CD4-positive, alpha-beta T cell treated with Interleukin-6 for 4 hours (primary cell): ENCODE data around the gene HIF1AN.

ENCODE experiments used
- DNase-seq: peaks from one replicate; pipeline ENCODE4 v3.0.0-alpha.2; 2020; ENCODE audit warnings: mixed read lengths

The HIF1AN gene

GRCh38 chr10:100522107-100522801 is 13.5 kb upstream of the HIF1AN start:
- DNase-seq: no peak

DNA sequence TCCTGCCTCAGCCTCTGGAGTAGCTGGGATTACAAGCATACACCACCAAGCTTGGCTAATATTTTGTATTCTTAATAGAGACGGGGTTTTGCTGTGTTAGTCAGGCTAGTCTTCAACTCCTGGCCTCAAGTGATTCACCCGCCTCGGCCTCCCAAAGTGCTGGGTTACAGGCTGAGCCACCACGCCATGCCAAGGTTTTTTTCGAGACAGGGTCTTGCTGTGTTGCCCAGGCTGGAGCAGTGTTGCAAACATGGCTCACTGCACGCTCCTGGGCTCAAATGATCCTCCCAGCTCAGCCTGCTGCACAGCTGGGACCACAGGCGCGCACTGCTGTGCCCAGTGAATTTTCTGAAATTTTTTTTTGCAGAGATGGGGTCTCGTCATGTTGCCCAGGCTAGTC is 12.8 kb upstream of the HIF1AN start:
- DNase-seq: no peak

- DNase-seq: no peak
Observed at GRCh38 chr10:100524206-100524605, 11.5 kb upstream of the HIF1AN start.

- DNase-seq: no peak
Observed at GRCh38 chr10:100524638-100525037, 11.1 kb upstream of the HIF1AN start.

GRCh38 chr10:100528123-100528886 is 7.4 kb upstream of the HIF1AN start:
- DNase-seq: no peak

GRCh38 chr10:100528921-100529474 is 6.7 kb upstream of the HIF1AN start:
- DNase-seq: peak; percentile 15

GRCh38 chr10:100529475-100530298 is 6.1 kb upstream of the HIF1AN start, which contains the start of gene NDUFB8:
NDUFB8 (minus strand) TSS chr10:100529871; CDS start chr10:100529851, 20 bp downstream.
- peak; percentile 90 for DNase-seq

DNA sequence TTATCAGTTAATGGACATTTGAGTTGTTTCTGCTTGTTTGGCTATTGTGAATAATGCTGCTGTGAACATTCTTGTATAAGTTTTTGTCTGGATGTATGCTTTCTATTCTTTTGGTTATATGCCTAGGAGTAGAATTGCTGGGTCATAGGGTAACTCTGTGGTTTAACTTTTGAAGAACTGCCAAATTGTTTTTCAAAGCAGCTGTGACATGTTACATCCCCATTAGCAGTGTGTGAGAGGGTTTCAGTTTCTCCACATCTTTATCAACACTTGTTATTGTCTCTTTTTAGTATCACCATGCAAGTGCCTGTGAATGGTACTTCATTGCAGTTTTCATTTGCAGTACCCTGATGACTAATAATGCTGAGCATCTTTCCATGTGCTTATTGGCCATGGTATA is 4.0 kb upstream of the HIF1AN start:
- DNase-seq: no peak

GRCh38 chr10:100534726-100535125 is 1.0 kb upstream of the HIF1AN start:
- no peak for DNase-seq

DNA sequence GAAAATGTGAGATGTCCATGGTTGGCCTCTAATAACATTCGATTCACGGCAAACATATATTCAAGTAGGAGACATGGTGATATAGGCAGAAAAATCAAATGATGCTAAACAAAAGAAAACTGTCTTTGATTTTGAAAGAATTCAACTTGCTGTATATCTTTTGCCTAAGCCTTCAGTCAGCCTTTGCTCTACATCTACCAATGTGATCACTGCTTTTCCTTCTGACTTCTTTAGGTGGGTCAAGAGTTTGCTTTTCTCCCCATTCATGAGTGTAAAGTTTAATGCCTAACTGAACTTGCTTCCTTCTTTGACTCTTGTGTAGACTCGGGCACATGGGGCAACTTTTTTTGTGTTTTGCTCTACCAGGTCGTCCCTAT is 417 bp upstream of the HIF1AN start:
- no peak for DNase-seq

DNA sequence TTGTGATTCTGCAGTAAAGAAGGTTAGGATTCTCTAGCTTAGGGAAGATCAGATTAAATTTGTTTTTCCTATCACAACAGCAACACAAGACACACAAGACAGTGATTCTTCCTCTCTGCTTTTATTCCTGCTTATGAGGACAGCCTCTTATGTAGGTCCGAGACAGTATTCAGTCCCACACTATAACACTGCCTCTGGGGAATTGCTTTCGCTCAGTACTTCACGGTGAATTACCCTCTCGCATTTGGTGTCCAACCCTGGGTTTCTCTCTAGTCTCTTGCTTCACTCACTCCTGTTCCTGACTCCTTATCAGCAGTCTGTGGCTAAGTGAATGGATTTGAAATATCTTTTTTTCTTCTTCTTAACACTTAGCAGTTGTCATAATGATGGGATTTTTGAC is 1.7 kb downstream of the HIF1AN start:
- no peak for DNase-seq

- no peak for DNase-seq
Observed at GRCh38 chr10:100544950-100545349, 9.2 kb downstream of the HIF1AN start.

- no peak for DNase-seq
Observed at GRCh38 chr10:100551196-100551595, 15.5 kb downstream of the HIF1AN start.

DNA sequence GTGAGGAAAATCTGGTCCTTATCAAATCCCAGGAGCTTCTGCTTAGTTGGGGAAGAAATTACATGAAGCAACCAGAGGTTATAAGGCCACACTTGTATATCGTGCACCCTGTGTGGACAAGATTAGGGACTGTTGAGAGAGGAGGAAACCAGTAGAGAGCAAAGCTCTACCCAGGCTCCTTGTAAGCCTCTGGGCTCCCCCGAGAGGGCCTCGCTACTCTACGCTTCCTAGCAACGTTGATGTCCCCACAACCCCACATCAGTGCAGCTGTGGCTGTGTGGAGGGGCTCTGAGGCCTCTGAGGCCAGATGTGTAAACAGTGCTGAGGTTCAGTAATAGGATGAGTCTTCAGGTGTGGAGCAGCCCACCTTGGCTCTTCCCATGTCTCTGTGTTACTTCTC is 16.0 kb downstream of the HIF1AN start:
- DNase-seq: no peak

- DNase-seq: no peak
Observed at GRCh38 chr10:100553929-100554328, 18.2 kb downstream of the HIF1AN start.

DNA sequence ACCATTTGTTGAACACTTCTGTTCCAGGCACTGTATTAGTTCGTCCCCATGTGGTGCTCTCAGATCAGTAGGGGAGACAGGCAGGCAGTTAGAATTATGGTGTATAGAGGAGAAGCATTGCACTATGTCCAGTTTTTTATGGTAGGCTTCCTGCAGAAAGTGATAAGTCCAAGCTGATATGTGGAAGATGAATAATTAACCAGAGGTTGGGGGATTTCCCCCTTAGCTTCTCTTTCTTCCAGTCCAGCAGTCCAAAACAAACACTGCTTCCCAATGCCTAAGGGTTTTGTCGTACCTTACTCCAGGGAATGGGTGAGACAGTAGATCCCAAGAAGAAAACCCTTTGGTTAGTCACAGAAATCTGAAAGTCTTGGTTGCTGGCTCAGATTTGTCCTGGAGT is 19.2 kb downstream of the HIF1AN start:
- DNase-seq: no peak

DNA sequence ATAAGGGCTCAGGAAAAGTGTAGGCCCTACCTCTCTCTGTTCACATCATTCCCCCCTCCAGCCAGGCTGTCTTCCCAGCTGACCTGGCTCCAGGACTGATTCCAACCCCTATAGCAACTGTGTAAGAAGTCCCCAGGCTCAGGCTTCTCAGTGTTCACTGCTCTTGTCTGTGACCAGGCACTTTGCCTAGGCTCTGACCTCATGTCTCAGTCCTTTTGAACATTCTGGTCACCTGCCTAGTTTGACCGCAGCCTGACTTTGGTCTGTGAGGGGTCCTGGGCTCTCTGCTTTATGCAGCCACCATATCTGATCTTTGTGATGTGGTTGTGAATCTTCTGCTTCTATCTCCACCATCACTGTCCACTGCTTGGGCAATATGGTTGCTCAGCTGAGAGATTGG is 24.5 kb downstream of the HIF1AN start:
- no peak for DNase-seq

- no peak for DNase-seq
Observed at GRCh38 chr10:100561005-100561404, 25.3 kb downstream of the HIF1AN start.

GRCh38 chr10:100562008-100562672 is 26.4 kb downstream of the HIF1AN start:
- peak; percentile 81 for DNase-seq

- DNase-seq: no peak
Observed at GRCh38 chr10:100565206-100565985, 29.7 kb downstream of the HIF1AN start.

DNA sequence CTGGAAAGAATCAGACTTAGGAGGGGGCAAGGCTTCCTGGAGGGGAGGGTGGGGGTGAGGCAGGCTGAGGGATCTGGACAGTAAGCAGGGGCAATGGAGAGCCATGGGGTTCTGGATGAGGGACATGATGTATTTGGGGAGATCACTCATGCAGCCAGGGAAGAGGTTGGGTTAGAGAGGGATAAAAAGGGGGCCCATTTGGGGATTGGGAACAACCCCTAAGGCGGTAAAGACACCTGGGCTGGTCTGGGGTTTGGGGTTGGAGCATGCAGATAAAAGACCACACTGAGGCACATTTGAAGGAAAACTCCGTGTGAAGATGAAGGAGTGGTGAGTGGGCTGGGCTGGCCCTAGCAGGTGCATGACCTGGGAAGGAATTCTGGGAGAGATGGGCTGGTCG is 30.8 kb downstream of the HIF1AN start:
- no peak for DNase-seq

DNA sequence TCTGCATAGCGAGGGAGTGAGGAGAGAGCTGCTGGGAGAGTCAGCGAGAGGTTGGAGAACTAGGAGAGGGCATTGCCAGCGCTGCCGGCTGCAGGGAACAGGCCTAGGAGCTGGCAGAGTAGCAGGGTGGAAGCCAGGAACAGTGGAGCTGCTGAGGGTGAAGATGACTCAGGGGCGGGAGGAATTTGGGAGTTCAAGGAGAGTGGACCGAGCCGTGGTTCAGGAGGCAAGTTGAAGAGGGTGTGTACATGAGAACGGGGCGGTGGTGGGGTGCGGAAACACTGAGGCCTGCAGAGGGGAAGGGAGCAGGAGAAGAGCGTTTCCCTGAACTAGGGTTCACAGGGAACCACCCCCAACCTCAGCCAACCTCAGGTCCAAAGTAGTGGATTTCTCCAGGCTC is 31.5 kb downstream of the HIF1AN start:
- no peak for DNase-seq
